HG03103 (cell line): ENCODE results near the gene ZDHHC24.
"Not testable (repeated sequence)": the region's sequence is repeated elsewhere in the genome, so short reads cannot be mapped to it uniquely, and the experiment has no call there.

Source experiments
- ATAC-seq: cut with Tn5 transposase; IDR thresholded peaks from one replicate; pipeline ENCODE4 v1.9.1; 2021; ENCODE audit warnings: low read depth; ENCODE audit not compliant: unreplicated experiment

The ZDHHC24 gene

GRCh38 chr11:66545701-66546367 lies at the start of gene ZDHHC24:
Gene ZDHHC24 (minus strand): TSS chr11:66546048. CDS start chr11:66546003, 45 bp downstream.
- peak; percentile 71 for ATAC-seq

- ATAC-seq, result no peak
Measured at GRCh38 chr11:66595245-66595904, 49.5 kb upstream of the ZDHHC24 start.

- no peak for ATAC-seq
Measured at GRCh38 chr11:66593650-66594049, 47.8 kb upstream of the ZDHHC24 start.

- no peak for ATAC-seq
Measured at GRCh38 chr11:66593303-66593635, 47.4 kb upstream of the ZDHHC24 start.

GRCh38 chr11:66592457-66593302 lies 46.8 kb upstream of the ZDHHC24 start, which contains the start of the genes CCDC87 and CCS:
Gene CCDC87 (minus strand): TSS chr11:66593063. CDS start chr11:66593015, 48 bp downstream.
Gene CCS (plus strand): TSS chr11:66593185. CDS start chr11:66593262, 77 bp downstream.
- peak; percentile 90 for ATAC-seq

GRCh38 chr11:66591175-66591574 lies 45.3 kb upstream of the ZDHHC24 start:
- ATAC-seq, result no peak

- no peak for ATAC-seq
Measured at GRCh38 chr11:66589996-66590675, 44.3 kb upstream of the ZDHHC24 start.

- not testable (repeated sequence) for ATAC-seq
Measured at GRCh38 chr11:66589315-66589714, 43.5 kb upstream of the ZDHHC24 start.

GRCh38 chr11:66586136-66586535 lies 40.3 kb upstream of the ZDHHC24 start:
- ATAC-seq, result no peak

- not testable (repeated sequence) for ATAC-seq
Measured at GRCh38 chr11:66585447-66585846, 39.6 kb upstream of the ZDHHC24 start.

GRCh38 chr11:66582565-66583147 lies 36.8 kb upstream of the ZDHHC24 start:
- ATAC-seq, result not testable (repeated sequence)

- ATAC-seq, result no peak
Measured at GRCh38 chr11:66581261-66581660, 35.4 kb upstream of the ZDHHC24 start.

- no peak for ATAC-seq
Measured at GRCh38 chr11:66580803-66581202, 35.0 kb upstream of the ZDHHC24 start.

GRCh38 chr11:66579017-66579606 lies 33.3 kb upstream of the ZDHHC24 start:
- no peak for ATAC-seq

GRCh38 chr11:66570850-66571180 lies 25.0 kb upstream of the ZDHHC24 start:
- ATAC-seq, result no peak

- ATAC-seq, result no peak
Measured at GRCh38 chr11:66570079-66570849, 24.4 kb upstream of the ZDHHC24 start.

GRCh38 chr11:66569076-66569475 lies 23.2 kb upstream of the ZDHHC24 start:
- no peak for ATAC-seq

- ATAC-seq, result no peak
Measured at GRCh38 chr11:66568124-66568916, 22.5 kb upstream of the ZDHHC24 start, which contains the start of gene CTSF. Gene CTSF (minus strand): TSS chr11:66568606. CDS start chr11:66568486, 120 bp downstream.
